GM12874 (cell line): ENCODE data around the gene SMURF2.

Source experiments
- CTCF ChIP-seq: IDR thresholded peaks from 2 replicates; pipeline ENCODE4 v1.5.1; 2011; ENCODE audit warnings: low read depth, mild to moderate bottlenecking, control low read depth, low read length, moderate library complexity; ENCODE audit not compliant: insufficient read depth

SMURF2 gene

DNA sequence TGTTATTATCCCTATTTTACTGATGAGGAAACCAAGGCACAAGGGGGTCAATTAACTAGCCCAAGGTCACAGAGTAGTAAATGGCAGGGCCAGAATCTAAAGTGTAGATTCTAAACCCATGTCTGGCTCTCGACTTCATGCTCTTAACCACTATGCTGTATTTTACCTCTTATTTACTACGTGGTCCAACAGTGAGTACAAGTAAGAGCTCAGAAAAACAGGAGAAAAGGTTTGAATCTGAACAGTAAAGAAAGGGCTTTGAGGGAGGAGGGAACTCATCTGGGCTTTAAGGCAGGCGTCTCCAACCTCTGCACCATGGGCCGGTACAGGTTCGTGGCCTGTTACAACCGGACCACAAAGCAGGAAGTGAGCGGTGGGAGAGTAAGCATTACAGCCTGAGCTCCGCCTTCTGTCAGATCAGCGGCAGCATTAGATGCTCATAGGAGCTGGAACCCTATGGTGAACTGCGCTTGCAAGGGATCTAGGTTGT lies 62.9 kb downstream of the SMURF2 start:
- TF ChIP-seq CTCF = no peak

GRCh38 chr17:64598672-64599071 lies 63.4 kb downstream of the SMURF2 start:
- no peak for TF ChIP-seq CTCF

GRCh38 chr17:64596988-64597387 lies 65.1 kb downstream of the SMURF2 start:
- no peak for TF ChIP-seq CTCF

GRCh38 chr17:64596439-64596838 lies 65.7 kb downstream of the SMURF2 start:
- no peak for TF ChIP-seq CTCF

DNA sequence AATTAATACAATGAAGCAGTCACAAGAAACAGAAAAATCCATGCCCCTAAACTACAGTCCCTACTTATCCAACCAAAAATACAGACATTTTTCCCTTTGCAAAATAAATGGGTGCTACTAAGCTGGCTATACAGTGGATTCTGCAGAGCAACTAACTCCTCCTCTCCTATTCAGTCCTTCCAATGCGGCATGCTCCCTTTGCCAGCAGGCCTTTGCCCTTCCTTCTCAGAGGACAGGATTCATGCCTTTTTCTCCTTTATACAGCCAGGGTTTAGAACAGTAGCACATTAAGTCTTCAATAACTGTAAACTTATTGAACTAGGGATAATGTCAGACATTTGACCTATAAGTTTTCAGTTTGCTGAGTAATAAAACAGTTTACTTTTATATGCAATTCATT lies 70.2 kb downstream of the SMURF2 start:
- no peak for TF ChIP-seq CTCF

- no peak for TF ChIP-seq CTCF
Measured at GRCh38 chr17:64585146-64585545, 77.0 kb downstream of the SMURF2 start.

DNA sequence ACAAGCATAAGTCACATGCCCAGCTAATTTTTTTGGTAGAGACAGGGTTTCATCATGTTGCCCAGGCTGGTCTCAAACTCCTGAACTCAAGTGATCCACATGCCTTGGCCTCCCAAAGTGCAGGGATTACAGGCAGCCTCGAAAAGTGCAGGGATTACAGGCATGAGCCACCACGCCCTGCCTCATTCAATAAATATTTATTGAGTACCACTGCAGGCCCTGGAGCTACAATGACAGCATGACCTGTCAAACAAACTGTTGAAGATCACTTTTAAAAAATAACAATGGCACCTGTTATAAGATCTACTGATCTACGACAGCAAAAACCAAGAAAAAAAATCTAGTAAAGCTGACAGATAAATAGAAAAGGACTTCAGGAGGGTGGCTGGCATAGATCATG lies 79.1 kb downstream of the SMURF2 start:
- TF ChIP-seq CTCF = no peak
